Measurements from ENCODE around the gene ADA. TPM values are rescaled to one million over a fixed set of nuclear protein-coding genes. Genes with fewer than 3 reads are reported as not detected.

The ADA gene
- total and polyA plus RNA-seq, 2 of the 13 experiments (the other 11 are each of a cell fraction or from before 2014, with no cell fraction given) = 2.5 to 11.3 TPM

DNA sequence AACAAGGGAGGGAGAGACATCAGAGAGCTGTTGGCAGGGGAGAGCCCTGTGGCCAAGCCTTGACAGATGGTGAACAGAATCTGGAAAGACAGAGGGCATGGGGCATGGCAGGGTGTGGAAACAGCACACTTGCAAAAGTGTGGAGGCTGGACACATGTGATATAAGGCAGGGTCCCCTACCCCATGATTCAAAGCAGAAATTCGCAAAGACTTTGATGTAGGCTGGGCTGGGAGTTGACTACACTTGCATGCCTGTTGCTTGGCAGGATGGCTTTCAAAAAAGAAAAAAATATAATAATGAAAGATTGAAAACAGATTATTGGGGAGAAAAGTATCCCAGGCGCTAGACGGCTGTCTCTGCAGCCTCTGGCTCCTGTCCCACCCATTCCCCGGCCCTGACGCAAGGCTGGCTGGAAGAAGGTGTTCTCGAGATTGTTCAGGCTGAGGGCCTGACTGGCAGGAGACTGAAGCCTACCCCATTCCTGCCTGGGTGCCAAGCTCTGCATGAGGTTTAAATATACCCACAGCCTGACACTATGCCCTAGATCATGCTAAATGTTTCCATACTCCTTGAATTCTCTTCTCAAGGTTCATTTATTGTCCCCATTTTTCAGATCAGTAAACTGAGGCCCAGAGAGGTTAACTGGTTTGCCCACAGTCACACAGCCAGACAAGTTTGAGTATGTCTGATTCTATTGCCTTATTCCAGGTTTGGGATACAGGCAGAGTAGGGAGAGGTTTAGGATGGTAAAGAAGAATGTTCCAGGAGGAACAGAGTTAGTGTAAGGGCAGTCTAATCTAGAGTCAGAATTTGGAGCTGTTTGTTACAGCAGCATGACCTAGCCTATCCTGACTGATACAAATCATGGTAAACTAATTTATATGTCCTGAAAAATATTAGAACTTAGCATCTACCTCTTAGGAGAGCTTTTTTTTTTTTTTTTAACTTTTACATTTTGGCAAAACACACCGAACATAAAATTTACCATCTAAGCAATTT lies 40.2 kb upstream of the ADA start (continued):
- TF ChIP-seq MAFK (conservative IDR thresholded peaks at IDR 0.05 in 1 of 2, IDR thresholded peaks at IDR 0.05 in 1 of 2; ENCODE audit: low read length in 2 of 2) = 0 out of 4 replicates have a peak, but pooled peaks of 1 of the 2 experiments have one; percentile 12

DNA sequence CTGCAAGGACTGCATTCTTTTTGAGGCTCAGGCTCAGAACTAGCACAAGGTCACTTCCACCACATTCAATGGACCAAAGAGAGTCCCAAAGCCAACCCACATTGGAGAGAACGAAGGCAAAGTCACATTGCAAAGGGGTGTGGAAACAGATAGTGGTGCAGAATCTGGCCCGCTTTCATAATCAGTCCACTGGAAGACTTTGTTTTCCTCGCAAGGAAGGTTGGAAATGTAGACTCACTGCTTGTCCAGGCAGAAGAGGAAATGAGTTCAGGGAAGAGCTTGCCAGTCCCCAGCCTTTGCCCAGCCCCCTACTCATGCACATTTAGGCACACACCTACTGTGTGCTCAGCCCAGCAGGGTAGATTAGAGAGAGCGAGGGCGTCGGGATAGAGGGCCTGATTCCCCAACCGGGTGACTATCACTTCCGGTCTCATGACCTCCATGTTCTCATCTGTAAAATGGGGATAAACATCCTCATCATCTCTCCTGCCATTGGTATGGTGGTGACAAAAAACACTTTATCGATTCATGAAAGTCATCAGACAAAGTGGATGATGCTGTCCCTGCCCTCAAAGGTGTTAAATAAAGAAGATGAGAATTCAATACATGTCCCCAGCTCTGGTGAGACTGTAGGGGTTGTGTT lies 39.4 kb upstream of the ADA start:
- ChIA-PET POLR2A (no interaction called here), CTCF (ENCODE audit: low intra/inter-chr PET ratio, low total read pairs) (no interaction called here)
- Histone ChIP-seq H2AFZ (ENCODE audit: low read length) (no peak overlapping the region), H3K4me3 (replicated peaks in 1 of 3; ENCODE audit: insufficient read depth in 1 of 3, low read depth in 2 of 3, low read length in 3 of 3) (no peak overlapping the region), H3K27me3 (ENCODE audit: control insufficient read depth in 1 of 2, insufficient read depth in 2 of 2, low read length in 2 of 2) (no peaks in the 10 kb centered on the region), H3K79me2 (ENCODE audit: insufficient read depth, low read length) (no peaks in the 10 kb centered on the region), H4K20me1 (ENCODE audit: insufficient read depth, low read length) (no peaks in the 10 kb centered on the region), H3K9ac (ENCODE audit: insufficient read depth, low read depth, low read length) (no peak overlapping the region), H3K4me1 (ENCODE audit: insufficient read depth, low read length) (peaks cover 18% of the 10 kb centered on the region), H3K27ac (ENCODE audit: extremely low read length, insufficient read depth, low read length) (no peak overlapping the region), H3K4me2 (ENCODE audit: low read depth, low read length) (no peak overlapping the region), H3K9me3 (ENCODE audit: low read length) (no peaks in the 10 kb centered on the region), H3K36me3 (replicated peaks in 1 of 2; ENCODE audit: control insufficient read depth in 1 of 2, insufficient read depth in 2 of 2, low read length in 2 of 2) (no peaks in the 10 kb centered on the region)
- 57% methylated on average over 9 of the region's 9 CpGs for WGBS (ENCODE audit: low lambda C conversion rate)
- FAIRE-seq (no peak), DNase-seq (ENCODE audit: low spot score) (no peak), ATAC-seq (no peak)
- BruUV-seq (replicated peaks) = no TSS peak
- TF ChIP-seq HDAC6 (IDR thresholded peaks at IDR 0.05; ENCODE audit: low read depth, low read length) = no peak
- peak; percentile 77 for TF ChIP-seq ZNF629 (CRISPR knock-in tag; conservative IDR thresholded peaks at IDR 0.05)
- intact Hi-C loops (cut with micrococcal nuclease; ENCODE audit: unreplicated experiment) (no loop called here), in situ Hi-C loops (cut with HindIII; ENCODE audit: extremely low pct_ligation_motif_present, low pct_unique_long_range_greater_than_20kb) (no loop called here)

GRCh38 chr20:44689809-44690208 lies 38.3 kb upstream of the ADA start:
- H3K36me3 ChIP-seq (replicated peaks in 1 of 2; ENCODE audit: control insufficient read depth in 1 of 2, insufficient read depth in 2 of 2, low read length in 2 of 2) = no peaks in the 10 kb centered on the region
- ATAC-seq (no peak), DNase-seq (ENCODE audit: low spot score) (no peak), FAIRE-seq (no peak)
- POLR2A ChIA-PET = no interaction called here
- H3K4me1 ChIP-seq (ENCODE audit: insufficient read depth, low read length) = peaks cover 25% of the 10 kb centered on the region
- no peak overlapping the region for H3K4me3 ChIP-seq (replicated peaks in 1 of 3; ENCODE audit: insufficient read depth in 1 of 3, low read depth in 2 of 3, low read length in 3 of 3)
- H3K9me3 ChIP-seq (ENCODE audit: low read length) = no peaks in the 10 kb centered on the region
- H3K27ac ChIP-seq (ENCODE audit: extremely low read length, insufficient read depth, low read length) = no peak overlapping the region
- no peaks in the 10 kb centered on the region for H3K27me3 ChIP-seq (ENCODE audit: control insufficient read depth in 1 of 2, insufficient read depth in 2 of 2, low read length in 2 of 2)
- no peaks in the 10 kb centered on the region for H4K20me1 ChIP-seq (ENCODE audit: insufficient read depth, low read length)
- WGBS (ENCODE audit: low lambda C conversion rate) = 17% methylated on average over 3 of the region's 3 CpGs
- no TSS peak for BruUV-seq (replicated peaks)
- intact Hi-C loops (cut with micrococcal nuclease; ENCODE audit: unreplicated experiment) (loop anchor here (10.0 kb wide), 1 partner anchor 475 kb away; the partner anchor contains the start of gene OSER1), in situ Hi-C loops (cut with HindIII; ENCODE audit: extremely low pct_ligation_motif_present, low pct_unique_long_range_greater_than_20kb) (loop anchor here (5.0 kb wide), 2 partner anchors 42 to 177 kb away; no protein-coding TSS in a partner anchor)
- CTCF ChIA-PET (ENCODE audit: low intra/inter-chr PET ratio, low total read pairs) = no interaction called here
- H3K9ac ChIP-seq (ENCODE audit: insufficient read depth, low read depth, low read length) = no peak overlapping the region
- no peak overlapping the region for H2AFZ ChIP-seq (ENCODE audit: low read length)
- H3K79me2 ChIP-seq (ENCODE audit: insufficient read depth, low read length) = no peaks in the 10 kb centered on the region
- H3K4me2 ChIP-seq (ENCODE audit: low read depth, low read length) = no peak overlapping the region
- no peak for TF ChIP-seq FOXO1 (CRISPR knock-in tag; IDR thresholded peaks at IDR 0.05)
- TF ChIP-seq, protein P1, sequence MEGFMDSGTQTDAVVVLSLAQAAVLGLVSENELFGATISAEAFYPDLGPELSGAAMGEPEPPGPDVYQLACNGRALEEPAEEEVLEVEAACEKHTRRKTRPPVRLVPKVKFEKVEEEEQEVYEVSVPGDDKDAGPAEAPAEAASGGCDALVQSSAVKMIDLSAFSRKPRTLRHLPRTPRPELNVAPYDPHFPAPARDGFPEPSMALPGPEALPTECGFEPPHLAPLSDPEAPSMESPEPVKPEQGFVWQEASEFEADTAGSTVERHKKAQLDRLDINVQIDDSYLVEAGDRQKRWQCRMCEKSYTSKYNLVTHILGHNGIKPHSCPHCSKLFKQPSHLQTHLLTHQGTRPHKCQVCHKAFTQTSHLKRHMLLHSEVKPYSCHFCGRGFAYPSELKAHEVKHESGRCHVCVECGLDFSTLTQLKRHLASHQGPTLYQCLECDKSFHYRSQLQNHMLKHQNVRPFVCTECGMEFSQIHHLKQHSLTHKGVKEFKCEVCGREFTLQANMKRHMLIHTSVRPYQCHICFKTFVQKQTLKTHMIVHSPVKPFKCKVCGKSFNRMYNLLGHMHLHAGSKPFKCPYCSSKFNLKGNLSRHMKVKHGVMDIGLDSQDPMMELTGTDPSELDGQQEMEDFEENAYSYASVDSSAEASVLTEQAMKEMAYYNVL (CRISPR knock-in tag; IDR thresholded peaks at IDR 0.05; ENCODE audit: borderline replicate concordance) = no peak
- TF ChIP-seq ZNF260 (CRISPR knock-in tag; IDR thresholded peaks at IDR 0.05; ENCODE audit: borderline replicate concordance, low read depth) = no peak
- no peak for TF ChIP-seq ZNF556 (CRISPR knock-in tag; IDR thresholded peaks at IDR 0.05; ENCODE audit: borderline replicate concordance)

Data from HepG2 (cell line).